Airway epithelial cell (primary cell): ENCODE data around the gene OPN1MW. TPM values are rescaled to one million over a fixed set of nuclear protein-coding genes. Genes with fewer than 3 reads are reported as not detected.

ENCODE experiments used
- total RNA-seq: library from RNA; depleted of rRNA; stranded (reverse); fragments of >200 nt; gene quantifications from 2 replicates; pipeline ENCODE4 v1.2.3, GENCODE V29; 2015

OPN1MW gene
- not detected in 2 replicates for total RNA-seq

DNA sequence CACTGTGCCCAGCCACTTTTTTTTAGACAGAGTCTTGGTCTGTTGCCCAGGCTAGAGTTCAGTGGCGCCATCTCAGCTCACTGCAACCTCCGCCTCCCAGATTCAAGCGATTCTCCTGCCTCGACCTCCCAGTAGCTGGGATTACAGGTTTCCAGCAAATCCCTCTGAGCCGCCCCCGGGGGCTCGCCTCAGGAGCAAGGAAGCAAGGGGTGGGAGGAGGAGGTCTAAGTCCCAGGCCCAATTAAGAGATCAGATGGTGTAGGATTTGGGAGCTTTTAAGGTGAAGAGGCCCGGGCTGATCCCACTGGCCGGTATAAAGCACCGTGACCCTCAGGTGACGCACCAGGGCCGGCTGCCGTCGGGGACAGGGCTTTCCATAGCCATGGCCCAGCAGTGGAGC is at the start of gene OPN1MW:
TSS of gene OPN1MW (plus strand) at position 301 of the 400 bp plus-strand sequence. CDS start at position 383, 82 bp downstream.

DNA sequence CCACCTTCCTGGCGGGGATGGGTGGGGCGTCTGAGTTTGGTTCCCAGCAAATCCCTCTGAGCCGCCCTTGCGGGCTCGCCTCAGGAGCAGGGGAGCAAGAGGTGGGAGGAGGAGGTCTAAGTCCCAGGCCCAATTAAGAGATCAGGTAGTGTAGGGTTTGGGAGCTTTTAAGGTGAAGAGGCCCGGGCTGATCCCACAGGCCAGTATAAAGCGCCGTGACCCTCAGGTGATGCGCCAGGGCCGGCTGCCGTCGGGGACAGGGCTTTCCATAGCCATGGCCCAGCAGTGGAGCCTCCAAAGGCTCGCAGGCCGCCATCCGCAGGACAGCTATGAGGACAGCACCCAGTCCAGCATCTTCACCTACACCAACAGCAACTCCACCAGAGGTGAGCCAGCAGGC is 38.4 kb upstream of the OPN1MW start, which contains the start of gene OPN1LW:
TSS of gene OPN1LW (plus strand) at position 234 of the 400 bp plus-strand sequence. CDS start at position 275, 41 bp downstream.

DNA sequence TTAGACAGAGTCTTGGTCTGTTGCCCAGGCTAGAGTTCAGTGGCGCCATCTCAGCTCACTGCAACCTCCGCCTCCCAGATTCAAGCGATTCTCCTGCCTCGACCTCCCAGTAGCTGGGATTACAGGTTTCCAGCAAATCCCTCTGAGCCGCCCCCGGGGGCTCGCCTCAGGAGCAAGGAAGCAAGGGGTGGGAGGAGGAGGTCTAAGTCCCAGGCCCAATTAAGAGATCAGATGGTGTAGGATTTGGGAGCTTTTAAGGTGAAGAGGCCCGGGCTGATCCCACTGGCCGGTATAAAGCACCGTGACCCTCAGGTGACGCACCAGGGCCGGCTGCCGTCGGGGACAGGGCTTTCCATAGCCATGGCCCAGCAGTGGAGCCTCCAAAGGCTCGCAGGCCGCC is 37.1 kb downstream of the OPN1MW start, which contains the start of gene OPN1MW2:
TSS of gene OPN1MW2 (plus strand) at position 301 of the 400 bp plus-strand sequence. CDS start at position 361, 60 bp downstream.

Other genes starting within 250 kb of the OPN1MW start
- gene NAA10, start 247.6 kb upstream of the OPN1MW start, total RNA-seq: 149 and 176 TPM in 2 replicates
- gene RENBP, start 238.0 kb upstream of the OPN1MW start, total RNA-seq: 0.09 and 0.21 TPM in 2 replicates
- 35.4 and 50.1 TPM in 2 replicates for gene HCFC1, start 210.8 kb upstream of the OPN1MW start, total RNA-seq
- gene TMEM187, start 209.8 kb upstream of the OPN1MW start, total RNA-seq: 10.3 and 12.4 TPM in 2 replicates
- gene IRAK1, start 162.7 kb upstream of the OPN1MW start, total RNA-seq: 104 and 110 TPM in 2 replicates
- gene MECP2, start 84.9 kb upstream of the OPN1MW start, total RNA-seq: 18.2 and 25.4 TPM in 2 replicates
- not detected in 2 replicates for gene OPN1LW, start 38.4 kb upstream of the OPN1MW start, total RNA-seq
- gene OPN1MW2, start 37.2 kb downstream of the OPN1MW start, total RNA-seq: not detected in 2 replicates
- gene OPN1MW3, start 75.0 kb downstream of the OPN1MW start, total RNA-seq: not detected in 2 replicates
- not detected in 2 replicates for gene TEX28, start 112.5 kb downstream of the OPN1MW start, total RNA-seq
- not detected in 2 replicates for gene TKTL1, start 113.2 kb downstream of the OPN1MW start, total RNA-seq
- gene FLNA, start 192.0 kb downstream of the OPN1MW start, total RNA-seq: 1,129 and 1,478 TPM in 2 replicates
- gene EMD, start 196.7 kb downstream of the OPN1MW start, total RNA-seq: 50.6 and 72.9 TPM in 2 replicates
- 4,888 and 5,415 TPM in 2 replicates for gene RPL10, start 215.8 kb downstream of the OPN1MW start, total RNA-seq
- 30.2 and 32.3 TPM in 2 replicates for gene DNASE1L1, start 226.7 kb downstream of the OPN1MW start, total RNA-seq
- 27.9 and 32.9 TPM in 2 replicates for gene TAFAZZIN, start 228.9 kb downstream of the OPN1MW start, total RNA-seq
- 37.4 and 39.4 TPM in 2 replicates for gene ATP6AP1, start 246.1 kb downstream of the OPN1MW start, total RNA-seq